Liver (tissue), 3 donors: ENCODE measurements around the gene MYO18A.
A peak's percentile ranks its signal among the peaks of the same experiment; 100 is the strongest.

Experiments used
- GABPA ChIP-seq, 2 donors: IDR thresholded peaks in 1 of 2; conservative IDR thresholded peaks in 1 of 2; 2 replicates each; pipeline ENCODE4 v1.6.1; 2016; ENCODE audit warnings: antibody characterized with exemption in 2 of 2, mild to moderate bottlenecking in 1 of 2, moderate library complexity in 1 of 2
- HNF4G ChIP-seq: IDR thresholded peaks from 2 replicates; pipeline ENCODE4 v1.6.1; 2016; ENCODE audit warnings: antibody characterized with exemption
- MAX ChIP-seq: IDR thresholded peaks from 2 replicates; pipeline ENCODE4 v1.6.1; 2016; ENCODE audit warnings: antibody characterized with exemption
- TAF1 ChIP-seq: conservative IDR thresholded peaks from 2 replicates; pipeline ENCODE4 v1.6.1; 2016; ENCODE audit warnings: antibody characterized with exemption, mild to moderate bottlenecking
- TF ChIP-seq, protein P1 (sequence below): fragments of 150-350 bp; IDR thresholded peaks from 2 replicates; pipeline ENCODE4 v1.5.1; 2017; ENCODE audit warnings: improper control_type of control experiment, low read depth, low read length; ENCODE audit not compliant: missing input control
- donor health status: healthy.
- donor health status: healthy.

DNA sequence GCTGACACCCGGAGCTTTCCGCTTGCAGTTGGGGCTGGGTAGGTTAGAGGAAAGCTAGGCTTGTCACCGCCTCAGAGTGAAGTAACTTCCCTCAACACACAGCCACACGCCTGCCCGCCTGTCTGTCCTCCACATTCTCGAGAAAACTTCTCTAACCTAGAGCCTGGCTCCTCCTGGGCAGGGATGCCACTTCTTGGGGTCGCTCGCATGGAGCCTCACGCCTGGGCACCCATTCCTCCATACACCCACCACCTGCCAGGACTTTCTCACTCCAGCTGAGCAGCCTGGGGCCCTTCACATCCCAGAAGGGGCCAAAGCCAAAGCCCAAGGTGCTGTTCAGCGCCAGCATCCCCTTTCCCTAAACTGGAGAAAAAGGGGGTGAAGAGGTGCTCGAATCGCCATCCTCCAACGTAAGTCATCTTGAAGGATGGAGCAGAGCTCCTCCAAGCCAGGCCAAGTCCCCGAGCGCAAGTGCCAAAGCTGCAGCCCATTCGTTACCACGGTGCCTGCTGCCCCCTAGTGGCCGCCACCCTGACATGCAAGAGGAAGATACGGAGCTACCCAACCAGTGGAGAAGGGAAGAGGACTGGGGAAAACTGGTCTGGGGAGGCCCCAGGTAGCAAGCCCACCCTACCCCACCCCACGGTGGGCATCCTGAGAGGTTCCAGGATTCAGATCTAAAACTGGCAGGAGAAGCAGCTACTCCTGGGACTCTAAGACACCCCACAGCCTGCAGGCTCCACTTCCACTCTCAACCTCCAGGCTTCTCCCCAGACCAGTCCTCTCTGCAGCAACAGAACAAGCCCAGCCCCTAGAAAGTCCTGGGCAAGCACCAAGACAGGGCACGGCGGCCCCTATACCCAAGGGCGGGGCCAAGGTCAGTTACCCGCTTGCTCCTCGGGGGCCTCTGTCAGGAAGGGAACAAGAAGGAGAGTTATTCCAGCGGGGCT lies 63.1 kb downstream of the MYO18A start:
- TF ChIP-seq GABPA (IDR thresholded peaks at IDR 0.05 in 1 of 2, conservative IDR thresholded peaks at IDR 0.05 in 1 of 2) (no peak), MAX (no peak), HNF4G (no peak), TAF1 (no peak)
- TF ChIP-seq, protein P1, sequence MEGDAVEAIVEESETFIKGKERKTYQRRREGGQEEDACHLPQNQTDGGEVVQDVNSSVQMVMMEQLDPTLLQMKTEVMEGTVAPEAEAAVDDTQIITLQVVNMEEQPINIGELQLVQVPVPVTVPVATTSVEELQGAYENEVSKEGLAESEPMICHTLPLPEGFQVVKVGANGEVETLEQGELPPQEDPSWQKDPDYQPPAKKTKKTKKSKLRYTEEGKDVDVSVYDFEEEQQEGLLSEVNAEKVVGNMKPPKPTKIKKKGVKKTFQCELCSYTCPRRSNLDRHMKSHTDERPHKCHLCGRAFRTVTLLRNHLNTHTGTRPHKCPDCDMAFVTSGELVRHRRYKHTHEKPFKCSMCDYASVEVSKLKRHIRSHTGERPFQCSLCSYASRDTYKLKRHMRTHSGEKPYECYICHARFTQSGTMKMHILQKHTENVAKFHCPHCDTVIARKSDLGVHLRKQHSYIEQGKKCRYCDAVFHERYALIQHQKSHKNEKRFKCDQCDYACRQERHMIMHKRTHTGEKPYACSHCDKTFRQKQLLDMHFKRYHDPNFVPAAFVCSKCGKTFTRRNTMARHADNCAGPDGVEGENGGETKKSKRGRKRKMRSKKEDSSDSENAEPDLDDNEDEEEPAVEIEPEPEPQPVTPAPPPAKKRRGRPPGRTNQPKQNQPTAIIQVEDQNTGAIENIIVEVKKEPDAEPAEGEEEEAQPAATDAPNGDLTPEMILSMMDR, result peak; percentile 77
